ENCODE measurements around the gene KCNMA1.

DNA sequence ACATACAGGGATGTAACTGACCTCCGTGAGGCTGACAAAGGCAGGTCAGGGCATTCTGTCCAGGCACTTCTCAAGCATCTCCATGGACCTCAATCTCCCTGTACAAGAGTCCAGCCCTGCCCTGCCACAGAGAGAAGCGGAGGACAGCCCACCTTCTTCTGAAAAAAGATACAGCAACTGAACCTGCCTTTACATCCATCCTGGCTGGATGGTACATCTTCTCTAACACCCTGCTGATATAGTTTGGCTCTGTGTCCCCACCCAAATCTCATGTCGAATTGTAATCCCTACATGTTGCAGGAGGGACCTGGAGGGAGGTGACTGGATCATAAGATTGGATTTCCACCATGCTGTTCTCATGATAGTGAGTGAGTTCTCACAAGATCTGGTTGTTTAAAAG, 40.5 kb upstream of the KCNMA1 start:
- TF ChIP-seq, protein P1, sequence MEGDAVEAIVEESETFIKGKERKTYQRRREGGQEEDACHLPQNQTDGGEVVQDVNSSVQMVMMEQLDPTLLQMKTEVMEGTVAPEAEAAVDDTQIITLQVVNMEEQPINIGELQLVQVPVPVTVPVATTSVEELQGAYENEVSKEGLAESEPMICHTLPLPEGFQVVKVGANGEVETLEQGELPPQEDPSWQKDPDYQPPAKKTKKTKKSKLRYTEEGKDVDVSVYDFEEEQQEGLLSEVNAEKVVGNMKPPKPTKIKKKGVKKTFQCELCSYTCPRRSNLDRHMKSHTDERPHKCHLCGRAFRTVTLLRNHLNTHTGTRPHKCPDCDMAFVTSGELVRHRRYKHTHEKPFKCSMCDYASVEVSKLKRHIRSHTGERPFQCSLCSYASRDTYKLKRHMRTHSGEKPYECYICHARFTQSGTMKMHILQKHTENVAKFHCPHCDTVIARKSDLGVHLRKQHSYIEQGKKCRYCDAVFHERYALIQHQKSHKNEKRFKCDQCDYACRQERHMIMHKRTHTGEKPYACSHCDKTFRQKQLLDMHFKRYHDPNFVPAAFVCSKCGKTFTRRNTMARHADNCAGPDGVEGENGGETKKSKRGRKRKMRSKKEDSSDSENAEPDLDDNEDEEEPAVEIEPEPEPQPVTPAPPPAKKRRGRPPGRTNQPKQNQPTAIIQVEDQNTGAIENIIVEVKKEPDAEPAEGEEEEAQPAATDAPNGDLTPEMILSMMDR (IDR thresholded peaks at IDR 0.05), result no peak
- no peak for TF ChIP-seq POLR2A (IDR thresholded peaks at IDR 0.05)
